ENCODE results near the gene MYO7A.

The MYO7A gene

GRCh38 chr11:77213029-77213579 is 85.1 kb downstream of the MYO7A start:
- no peak for DNase-seq (ENCODE audit: low read depth in 3 of 3, low spot score in 1 of 3)

- DNase-seq (ENCODE audit: low read depth in 3 of 3, low spot score in 1 of 3) = no peak
These were observed 85.8 kb downstream of the MYO7A start for GRCh38 chr11:77213589-77214428.

DNA sequence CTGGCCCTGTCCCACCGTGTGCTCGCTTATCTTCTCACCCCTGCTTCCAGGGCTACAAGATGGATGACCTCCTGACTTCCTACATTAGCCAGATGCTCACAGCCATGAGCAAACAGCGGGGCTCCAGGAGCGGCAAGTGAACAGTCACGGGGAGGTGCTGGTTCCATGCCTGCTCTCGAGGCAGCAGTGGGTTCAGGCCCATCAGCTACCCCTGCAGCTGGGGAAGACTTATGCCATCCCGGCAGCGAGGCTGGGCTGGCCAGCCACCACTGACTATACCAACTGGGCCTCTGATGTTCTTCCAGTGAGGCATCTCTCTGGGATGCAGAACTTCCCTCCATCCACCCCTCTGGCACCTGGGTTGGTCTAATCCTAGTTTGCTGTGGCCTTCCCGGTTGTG is 86.5 kb downstream of the MYO7A start:
- DNase-seq (ENCODE audit: low read depth in 3 of 3, low spot score in 1 of 3) = no peak

DNA sequence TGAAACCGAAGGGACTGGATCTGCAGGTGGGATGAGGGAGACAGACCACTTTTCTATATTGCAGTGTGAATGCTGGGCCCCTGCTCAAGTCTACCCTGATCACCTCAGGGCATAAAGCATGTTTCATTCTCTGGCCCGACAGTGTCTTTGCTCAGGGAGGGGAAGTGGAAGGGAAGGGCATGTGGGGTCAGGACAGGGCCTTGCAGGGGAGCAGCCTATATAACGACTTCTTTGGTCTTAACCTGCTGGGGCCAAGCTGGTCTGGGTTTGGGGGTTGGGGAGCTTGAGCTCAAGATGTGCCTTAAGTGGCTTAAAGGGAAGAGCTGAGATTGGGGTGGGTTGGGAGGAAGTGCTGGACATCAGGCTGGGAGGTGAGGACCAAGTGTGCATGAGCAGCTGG is 87.1 kb downstream of the MYO7A start:
- DNase-seq (ENCODE audit: low read depth in 3 of 3, low spot score in 1 of 3) = no peak

DNA sequence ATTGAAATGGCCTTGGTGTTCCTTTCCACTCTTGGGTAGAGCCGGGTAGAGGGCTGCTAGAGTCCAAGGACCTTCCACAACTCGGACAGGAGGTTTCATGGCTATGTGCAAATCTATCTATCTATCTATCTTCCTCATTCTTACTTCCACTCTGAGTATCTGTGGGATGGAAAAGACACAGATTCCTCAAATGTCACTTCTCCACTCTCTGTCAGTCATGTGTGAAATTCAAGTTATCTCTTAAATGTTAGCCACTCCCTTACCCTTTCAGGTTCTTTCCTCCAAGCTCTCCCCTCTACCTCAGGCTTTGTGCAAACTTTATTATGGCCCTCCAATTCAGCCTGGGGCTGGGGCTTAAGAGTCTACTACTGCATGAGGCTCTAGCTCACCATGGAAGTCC is 89.1 kb downstream of the MYO7A start:
- DNase-seq (ENCODE audit: low read depth in 3 of 3, low spot score in 1 of 3) = no peak

DNA sequence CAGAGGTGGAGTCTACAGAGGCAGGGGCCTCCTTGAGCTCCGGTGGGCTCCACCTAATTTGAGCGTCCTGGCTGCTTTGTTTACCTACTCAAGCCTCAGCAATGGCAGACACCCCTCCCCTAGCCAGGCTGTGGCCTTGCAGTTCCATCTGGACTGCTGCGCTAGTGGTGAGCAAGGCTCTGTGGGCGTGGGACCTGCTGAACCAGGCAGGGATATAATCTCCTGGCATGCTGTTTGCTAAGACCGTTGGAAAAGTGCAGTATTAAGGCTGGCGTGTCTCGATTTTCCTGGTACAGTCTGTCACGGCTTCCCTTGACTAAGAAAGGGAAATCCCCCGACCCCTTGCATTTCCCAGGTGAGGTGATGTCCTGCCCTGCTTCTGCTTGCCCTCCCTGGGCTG is 95.8 kb downstream of the MYO7A start:
- no peak for DNase-seq (ENCODE audit: low read depth in 3 of 3, low spot score in 1 of 3)

DNA sequence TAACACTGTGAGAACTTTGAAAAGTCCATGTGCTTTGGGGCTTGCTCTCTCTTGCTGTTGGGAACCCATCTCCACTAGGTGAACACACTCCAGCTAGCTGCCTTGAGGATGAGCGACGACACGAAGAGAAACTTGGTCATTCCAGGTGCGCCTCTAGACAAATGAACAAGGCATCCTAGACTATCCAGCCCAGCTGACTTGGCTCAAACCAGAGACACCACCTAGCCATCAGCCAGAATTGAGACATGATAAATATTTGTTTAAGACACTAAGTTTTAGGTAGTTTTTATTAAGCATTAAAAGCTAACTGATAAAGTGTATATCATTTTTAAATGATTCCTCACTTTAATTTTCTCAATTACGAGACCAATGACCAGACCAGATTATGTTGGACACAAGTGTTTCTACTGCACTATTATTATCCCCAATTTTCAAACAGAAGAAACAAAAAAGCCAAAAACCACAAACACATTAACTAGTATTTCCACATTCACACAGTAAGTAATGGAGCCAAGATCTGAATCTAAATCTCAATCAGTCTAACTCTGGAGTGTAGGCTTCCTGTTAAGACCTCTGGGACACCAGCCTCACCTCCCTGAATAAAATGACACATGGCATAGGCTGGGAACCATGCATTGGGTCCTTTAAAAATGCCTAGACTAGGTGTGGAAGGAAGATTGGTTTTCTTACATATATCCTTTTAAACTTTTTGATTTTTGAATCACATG is 103.0 kb downstream of the MYO7A start:
- no peak for DNase-seq (ENCODE audit: low read depth in 3 of 3, low spot score in 1 of 3)

- no peak for DNase-seq (ENCODE audit: low read depth in 3 of 3, low spot score in 1 of 3)
These were observed 103.8 kb downstream of the MYO7A start for GRCh38 chr11:77231800-77232199.

DNA sequence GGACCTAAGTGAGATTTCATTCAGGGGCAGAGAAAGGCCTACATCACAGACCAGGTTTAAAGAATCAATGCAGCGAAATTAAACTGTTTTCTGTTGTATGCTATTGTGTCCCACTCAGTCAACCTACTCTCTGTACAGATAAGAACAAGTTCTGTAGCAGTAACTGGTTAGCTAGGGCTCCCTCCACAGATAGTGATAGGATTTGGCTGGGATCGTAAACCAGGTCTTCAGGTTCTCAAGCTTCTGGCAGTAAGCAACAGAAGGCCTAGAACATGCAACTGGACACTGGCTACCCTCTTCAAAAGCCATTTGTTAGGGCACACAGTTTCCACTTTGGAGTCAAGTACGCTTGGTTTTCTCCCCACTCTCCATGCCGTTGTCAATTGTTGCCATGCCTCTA is 104.2 kb downstream of the MYO7A start:
- DNase-seq (ENCODE audit: low read depth in 3 of 3, low spot score in 1 of 3) = no peak

DNA sequence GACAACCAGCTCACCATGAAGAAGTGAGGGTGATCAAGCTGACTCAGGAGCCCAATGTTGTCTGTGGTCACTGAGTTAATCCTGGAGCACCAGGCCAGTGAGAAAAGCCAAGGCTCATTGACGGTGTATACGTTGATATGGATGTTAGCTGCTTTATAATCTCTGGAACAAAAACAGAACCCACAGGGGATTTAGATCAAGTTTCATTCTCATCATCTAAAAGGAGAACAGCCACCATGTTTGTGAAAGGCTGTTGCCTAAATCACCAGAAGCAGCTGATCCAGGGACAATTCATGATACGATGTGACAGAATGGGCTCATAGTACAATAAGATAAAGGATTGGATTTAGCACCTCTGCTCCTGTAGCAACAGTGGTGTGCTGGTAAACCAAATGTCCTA is 105.0 kb downstream of the MYO7A start:
- DNase-seq (ENCODE audit: low read depth in 3 of 3, low spot score in 1 of 3) = no peak

- DNase-seq (ENCODE audit: low read depth in 3 of 3, low spot score in 1 of 3) = no peak
These were observed 108.9 kb downstream of the MYO7A start for GRCh38 chr11:77236901-77237300.

DNA sequence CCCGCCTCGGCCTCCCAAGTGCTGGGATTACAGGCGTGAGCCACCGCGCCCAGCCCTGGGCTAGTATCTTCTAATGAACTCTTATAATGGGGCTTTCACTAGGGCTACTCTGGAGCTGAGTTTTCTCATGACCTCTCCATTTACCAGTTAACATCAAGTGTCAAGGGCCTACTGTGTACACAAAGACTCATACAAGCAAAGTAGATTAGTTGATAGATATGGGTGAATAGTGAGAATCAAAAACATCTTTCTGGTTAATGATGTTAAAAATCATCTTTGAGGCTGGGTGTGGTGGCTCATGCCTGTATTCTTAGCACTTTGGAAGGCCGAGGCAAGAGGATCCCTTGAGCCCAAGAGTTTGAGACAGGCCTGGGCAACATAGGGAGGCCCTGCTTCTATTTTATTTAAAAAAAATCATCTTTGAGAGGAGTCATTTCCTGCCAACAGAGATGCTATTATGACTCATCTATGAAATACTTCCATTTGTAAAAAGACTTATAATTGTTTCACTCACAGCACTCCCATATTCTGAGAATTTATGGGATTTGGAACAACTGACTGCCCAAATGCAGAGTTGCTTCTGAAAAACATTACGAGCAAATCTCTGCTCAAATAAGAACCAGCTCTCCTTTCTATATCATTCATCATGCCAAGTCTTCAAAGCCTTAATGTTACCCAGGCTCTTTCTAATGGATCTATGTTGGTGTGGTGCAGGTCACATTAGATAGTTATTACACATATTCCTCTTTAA is 116.4 kb downstream of the MYO7A start:
- DNase-seq (ENCODE audit: low read depth in 3 of 3, low spot score in 1 of 3) = no peak

DNA sequence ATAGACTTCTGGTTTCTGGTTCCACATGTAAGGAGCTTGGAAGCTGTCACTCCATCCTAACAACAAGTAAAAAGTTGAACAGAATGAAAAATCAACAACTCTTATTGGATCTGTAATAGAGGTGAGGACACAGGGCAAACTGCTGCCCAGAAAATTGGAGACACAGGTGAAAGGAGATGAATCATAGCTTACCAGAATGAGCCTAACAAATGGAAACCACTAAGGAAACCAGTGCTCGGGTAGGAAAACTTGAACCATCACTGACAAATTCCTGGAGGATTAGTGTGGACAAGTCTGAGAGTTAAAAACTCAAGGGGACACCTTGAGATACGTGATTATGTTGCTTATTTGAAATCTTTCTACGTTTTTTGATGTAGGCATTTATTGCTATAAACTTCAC is 121.4 kb downstream of the MYO7A start:
- no peak for DNase-seq (ENCODE audit: low read depth in 3 of 3, low spot score in 1 of 3)

GRCh38 chr11:77250881-77251640 is 123.0 kb downstream of the MYO7A start:
- no peak for DNase-seq (ENCODE audit: low read depth in 3 of 3, low spot score in 1 of 3)

GRCh38 chr11:77252555-77253270 is 124.7 kb downstream of the MYO7A start:
- no peak for DNase-seq (ENCODE audit: low read depth in 3 of 3, low spot score in 1 of 3)

GRCh38 chr11:77253690-77254089 is 125.6 kb downstream of the MYO7A start:
- DNase-seq (ENCODE audit: low read depth in 3 of 3, low spot score in 1 of 3) = no peak

GRCh38 chr11:77259641-77260040 is 131.6 kb downstream of the MYO7A start:
- no peak for DNase-seq (ENCODE audit: low read depth in 3 of 3, low spot score in 1 of 3)

DNA sequence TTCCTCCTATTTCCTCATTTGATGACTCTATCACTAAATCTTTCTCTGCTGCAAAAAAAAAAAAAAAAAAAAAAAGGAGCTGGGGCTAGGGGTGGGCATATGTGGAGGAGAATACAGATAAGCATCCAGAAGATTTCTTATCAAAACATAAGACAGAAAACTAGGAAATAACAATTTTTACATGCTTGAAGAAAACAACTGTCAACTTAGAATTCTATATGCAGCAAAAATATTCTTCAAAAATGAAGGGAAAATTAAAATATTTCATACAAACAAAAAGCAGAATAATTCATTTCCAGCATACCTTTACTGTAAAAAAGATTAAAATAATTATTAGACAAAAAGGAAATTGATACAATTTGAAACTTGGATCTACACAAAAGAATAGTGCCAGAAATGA is 134.8 kb downstream of the MYO7A start:
- no peak for DNase-seq (ENCODE audit: low read depth in 3 of 3, low spot score in 1 of 3)

Data from stimulated activated CD4-positive, alpha-beta T cell treated with anti-CD3 and anti-CD28 coated beads, TNF-alpha, amount 100 ng/mL, for 1 hour (primary cell).